ENCODE results near the gene CYB561D1.

DNA sequence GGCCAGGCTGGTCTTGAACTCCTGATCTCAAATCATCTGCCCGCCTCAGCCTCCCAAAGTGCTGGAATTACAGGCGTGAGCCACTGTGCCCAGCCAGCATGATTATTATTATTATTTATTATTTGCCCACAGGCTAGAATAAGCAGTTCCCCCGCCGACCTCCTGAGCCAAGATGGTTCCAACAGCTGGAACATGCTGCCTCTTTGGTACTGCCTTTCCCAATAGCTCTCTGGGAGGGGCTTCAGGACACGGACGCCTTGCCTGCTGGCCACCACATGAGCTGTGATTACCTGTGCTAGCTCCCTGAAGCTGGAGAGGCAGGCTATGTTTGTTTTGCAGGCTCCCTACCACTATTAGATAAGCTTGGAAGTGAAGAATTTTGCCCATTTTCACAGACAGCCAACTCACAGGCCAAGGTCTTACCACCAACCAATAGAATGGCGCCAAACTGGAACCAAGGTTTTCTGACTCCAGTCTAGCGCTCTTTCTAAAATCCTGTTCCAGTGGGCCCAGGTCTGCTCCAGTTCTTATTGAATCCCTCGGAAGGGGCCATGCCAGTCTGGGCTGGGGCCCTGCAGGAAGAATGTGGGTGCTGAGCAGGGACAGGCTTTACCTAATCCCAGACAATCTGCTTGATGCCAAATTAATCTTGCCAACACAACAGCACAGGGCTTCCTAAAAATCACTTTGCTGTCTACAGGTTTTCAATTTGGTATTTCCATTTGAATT is 43.7 kb downstream of the CYB561D1 start:
- TF ChIP-seq, protein P1, sequence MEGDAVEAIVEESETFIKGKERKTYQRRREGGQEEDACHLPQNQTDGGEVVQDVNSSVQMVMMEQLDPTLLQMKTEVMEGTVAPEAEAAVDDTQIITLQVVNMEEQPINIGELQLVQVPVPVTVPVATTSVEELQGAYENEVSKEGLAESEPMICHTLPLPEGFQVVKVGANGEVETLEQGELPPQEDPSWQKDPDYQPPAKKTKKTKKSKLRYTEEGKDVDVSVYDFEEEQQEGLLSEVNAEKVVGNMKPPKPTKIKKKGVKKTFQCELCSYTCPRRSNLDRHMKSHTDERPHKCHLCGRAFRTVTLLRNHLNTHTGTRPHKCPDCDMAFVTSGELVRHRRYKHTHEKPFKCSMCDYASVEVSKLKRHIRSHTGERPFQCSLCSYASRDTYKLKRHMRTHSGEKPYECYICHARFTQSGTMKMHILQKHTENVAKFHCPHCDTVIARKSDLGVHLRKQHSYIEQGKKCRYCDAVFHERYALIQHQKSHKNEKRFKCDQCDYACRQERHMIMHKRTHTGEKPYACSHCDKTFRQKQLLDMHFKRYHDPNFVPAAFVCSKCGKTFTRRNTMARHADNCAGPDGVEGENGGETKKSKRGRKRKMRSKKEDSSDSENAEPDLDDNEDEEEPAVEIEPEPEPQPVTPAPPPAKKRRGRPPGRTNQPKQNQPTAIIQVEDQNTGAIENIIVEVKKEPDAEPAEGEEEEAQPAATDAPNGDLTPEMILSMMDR (IDR thresholded peaks at IDR 0.05) = no peak
- TF ChIP-seq POLR2A (IDR thresholded peaks at IDR 0.05) = no peak
